ENCODE measurements around the gene GMPR2. TPM values are rescaled to one million over a fixed set of nuclear protein-coding genes. Genes with fewer than 3 reads are reported as not detected.

GMPR2 gene
- total RNA-seq, 1 donor from 2014 or later = 91.6 TPM

GRCh38 chr14:24252289-24253124, 19.8 kb downstream of the GMPR2 start:
- no peak for DNase-seq (ENCODE audit: low spot score)

GRCh38 chr14:24253936-24254335, 21.2 kb downstream of the GMPR2 start:
- DNase-seq (ENCODE audit: low spot score) = no peak

DNA sequence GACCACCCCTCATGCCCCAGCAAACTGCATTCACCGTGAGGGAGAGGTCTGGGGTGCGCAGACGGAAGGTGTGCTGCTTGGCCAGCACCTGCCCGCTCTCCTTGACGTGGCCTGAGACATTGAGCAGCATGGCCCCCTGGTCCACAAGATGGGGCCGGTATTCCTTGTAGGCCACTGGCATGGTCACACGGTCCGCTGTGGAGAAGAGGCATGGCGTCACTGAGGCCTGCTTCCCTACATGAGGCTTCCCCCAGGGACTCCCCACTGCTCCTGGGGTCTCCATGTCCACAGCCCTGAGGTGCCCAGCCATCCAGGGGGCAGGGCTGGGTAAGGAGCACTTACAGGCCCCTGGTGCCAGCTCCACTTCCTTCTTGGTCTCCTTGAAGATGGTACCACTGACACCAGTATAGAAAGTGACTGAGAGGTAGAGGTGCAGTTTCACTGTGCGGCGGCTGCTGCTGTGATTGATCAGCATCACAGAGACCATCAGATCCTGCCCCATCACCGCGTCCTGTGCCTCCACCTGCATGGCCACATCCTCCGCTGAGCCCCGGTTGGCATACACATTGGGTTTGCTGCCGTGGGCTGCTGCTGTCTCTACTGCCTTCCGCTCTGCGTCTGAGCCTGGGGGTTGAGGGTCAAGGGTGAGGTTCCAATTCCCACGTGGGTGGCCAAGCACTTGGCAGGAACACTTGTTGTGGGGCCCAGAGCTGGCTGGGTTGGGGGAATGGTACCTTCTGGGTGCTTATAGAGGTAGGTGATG, 22.1 kb downstream of the GMPR2 start:
- no peak for DNase-seq (ENCODE audit: low spot score)

- no peak for DNase-seq (ENCODE audit: low spot score)
These were observed 22.7 kb downstream of the GMPR2 start for GRCh38 chr14:24255438-24255837.

DNA sequence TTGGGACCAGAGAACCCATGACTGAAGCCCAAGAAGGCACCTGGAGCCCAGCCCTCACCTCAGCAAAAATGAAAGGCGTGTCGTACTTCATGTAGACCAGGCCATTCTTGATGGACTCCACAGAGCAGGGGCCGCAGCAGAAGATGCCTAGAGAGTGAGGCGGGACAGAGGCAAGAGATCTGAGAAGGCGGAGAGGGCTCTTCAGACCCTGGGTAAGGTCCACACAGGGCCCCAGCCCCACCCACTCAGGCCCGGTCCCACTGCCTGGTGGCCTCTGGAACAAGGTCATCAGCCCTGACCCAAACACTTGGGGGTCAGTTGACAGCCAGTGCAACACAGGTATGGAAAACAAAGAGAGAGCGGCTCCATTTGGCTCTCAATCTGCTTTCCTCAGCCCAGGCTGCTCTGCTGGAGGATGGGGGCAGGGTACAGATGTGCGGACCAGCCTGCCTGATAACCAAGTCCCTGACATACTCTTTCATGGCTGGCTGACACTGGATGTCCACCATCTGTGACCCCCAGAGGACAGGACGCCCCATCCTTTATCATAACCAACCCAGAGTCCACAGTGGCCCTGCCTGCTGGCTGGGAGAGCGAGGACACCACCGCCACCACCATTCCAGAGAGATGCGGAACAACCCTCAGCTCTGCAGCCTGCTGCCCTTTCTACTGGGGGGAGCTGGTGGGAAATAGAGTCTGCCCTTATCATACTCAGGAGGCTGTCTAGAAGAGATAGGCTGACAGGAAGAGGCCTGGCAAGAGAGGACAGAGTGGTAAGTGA, 23.4 kb downstream of the GMPR2 start:
- DNase-seq (ENCODE audit: low spot score) = no peak

DNA sequence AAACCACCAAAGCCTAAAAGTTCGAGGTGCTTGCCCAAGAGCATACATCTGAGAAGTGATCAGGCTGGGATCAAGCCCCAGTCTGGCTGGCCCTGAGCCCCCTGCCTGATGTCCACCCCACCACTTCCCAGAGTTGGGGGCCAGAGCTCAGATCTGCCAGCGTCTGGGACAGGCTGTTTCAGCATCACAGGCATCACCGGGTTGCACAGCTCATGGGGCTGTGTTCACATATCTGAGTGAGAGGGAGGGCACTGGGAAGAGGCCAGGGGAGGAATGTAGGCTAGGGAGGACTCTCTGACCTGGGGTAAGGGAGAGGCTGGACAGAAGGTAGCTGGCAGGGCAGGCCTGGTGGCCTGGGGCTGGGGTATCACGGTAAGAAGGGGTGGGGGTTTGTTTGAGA, 24.2 kb downstream of the GMPR2 start:
- DNase-seq (ENCODE audit: low spot score) = no peak

DNA sequence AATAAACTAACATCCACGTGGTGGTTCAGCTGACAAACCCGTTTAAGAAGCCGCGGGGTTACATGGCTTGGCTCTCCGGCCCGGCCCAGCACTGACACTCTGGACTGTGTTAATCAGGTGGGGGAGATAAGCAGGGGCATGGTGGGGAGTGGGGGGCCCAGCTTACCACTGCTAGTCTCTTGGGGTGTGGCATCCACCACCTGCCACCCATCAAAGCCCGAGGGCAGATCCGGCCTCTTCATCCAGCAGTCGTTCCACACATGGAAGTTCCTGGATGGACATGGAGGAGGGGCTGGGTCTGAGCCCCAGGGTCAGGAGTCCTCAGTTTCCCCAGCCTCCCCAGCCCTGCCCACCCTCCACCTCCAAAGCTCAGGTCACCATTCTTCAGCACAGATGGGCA, 25.4 kb downstream of the GMPR2 start:
- no peak for DNase-seq (ENCODE audit: low spot score)

DNA sequence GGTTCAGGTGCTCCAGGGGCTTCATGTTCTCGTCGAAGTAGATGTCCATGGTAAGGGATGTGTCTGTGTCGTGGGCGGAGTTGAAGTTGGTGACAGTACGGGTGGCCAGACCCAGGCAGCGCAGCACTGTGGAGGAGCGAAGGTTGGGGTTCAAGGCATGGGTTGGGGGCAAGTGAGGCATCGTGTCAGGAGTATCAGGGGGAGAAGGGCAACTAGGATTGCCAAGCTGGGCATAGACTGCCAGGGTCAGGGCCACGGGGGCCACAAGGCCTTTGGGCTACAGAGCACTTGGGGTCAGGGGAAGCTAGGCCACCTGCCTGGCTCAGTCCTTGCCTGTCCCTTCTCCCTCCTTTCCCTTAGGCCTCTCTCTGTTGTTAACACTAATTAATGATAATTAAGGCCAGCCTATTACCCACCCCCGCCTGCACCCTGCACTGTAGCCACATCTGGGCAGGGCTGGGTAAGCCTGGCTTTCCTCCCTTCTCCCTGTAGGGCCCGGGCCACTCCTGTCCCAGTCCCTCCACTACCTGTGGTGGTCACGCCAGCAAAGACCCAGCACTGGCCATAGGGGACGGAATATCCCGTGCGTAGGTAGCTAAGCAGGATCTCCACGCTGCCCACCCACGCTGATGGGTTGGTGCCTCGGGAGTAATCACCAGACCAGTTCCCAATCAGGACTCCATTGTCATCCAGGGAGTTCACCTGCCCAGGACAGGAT, 26.0 kb downstream of the GMPR2 start:
- no peak for DNase-seq (ENCODE audit: low spot score)

- DNase-seq (ENCODE audit: low spot score) = no peak
These were observed 26.7 kb downstream of the GMPR2 start for GRCh38 chr14:24259282-24260025.

- DNase-seq (ENCODE audit: low spot score) = no peak
These were observed 27.5 kb downstream of the GMPR2 start for GRCh38 chr14:24260026-24260779.

GRCh38 chr14:24260780-24261157, 28.0 kb downstream of the GMPR2 start:
- no peak for DNase-seq (ENCODE audit: low spot score)

DNA sequence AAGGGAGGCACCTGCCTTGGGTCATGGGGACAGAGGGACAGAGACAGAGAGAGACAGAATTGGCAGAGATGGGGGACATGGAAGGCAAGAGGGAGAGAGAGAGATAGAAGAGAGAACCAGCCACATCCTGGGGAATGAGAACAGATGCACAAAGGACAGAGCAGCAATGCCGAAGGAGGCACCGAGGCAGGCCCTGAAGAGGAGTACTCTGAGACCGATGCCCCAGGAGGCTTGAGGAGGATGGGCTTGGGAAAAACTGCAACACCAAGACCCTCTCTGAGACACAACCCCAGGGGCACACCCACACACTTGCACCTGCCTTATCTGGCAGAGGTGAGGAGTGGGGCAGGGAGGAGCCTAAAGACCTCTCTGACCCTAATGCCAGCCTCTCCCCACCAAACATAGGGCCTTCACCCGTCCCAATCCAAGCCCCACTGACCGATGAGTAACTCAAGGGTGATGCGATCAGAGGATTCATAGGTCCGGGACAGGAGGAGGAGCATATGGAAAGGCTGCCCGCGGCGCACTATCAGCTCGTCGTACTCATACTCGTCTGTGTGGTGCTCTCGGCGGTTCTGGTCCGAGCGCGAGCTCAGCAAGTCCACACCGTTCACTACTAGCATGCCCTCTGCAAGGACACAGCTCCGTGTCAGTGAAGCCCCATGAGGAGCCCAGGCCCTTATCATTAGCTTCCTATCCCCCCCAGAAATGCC, 28.7 kb downstream of the GMPR2 start:
- DNase-seq (ENCODE audit: low spot score) = no peak

- no peak for DNase-seq (ENCODE audit: low spot score)
These were observed 29.2 kb downstream of the GMPR2 start for GRCh38 chr14:24261969-24262327.

- DNase-seq (ENCODE audit: low spot score) = no peak
These were observed 30.3 kb downstream of the GMPR2 start, which contains the start of gene TGM1 for GRCh38 chr14:24262821-24263733. TGM1 (minus strand) TSS chr14:24263177; CDS start chr14:24262352, 825 bp downstream.

- DNase-seq (ENCODE audit: low spot score) = no peak
These were observed 31.1 kb downstream of the GMPR2 start for GRCh38 chr14:24263848-24264247.

- no peak for DNase-seq (ENCODE audit: low spot score)
These were observed 31.6 kb downstream of the GMPR2 start for GRCh38 chr14:24264298-24264697.

DNA sequence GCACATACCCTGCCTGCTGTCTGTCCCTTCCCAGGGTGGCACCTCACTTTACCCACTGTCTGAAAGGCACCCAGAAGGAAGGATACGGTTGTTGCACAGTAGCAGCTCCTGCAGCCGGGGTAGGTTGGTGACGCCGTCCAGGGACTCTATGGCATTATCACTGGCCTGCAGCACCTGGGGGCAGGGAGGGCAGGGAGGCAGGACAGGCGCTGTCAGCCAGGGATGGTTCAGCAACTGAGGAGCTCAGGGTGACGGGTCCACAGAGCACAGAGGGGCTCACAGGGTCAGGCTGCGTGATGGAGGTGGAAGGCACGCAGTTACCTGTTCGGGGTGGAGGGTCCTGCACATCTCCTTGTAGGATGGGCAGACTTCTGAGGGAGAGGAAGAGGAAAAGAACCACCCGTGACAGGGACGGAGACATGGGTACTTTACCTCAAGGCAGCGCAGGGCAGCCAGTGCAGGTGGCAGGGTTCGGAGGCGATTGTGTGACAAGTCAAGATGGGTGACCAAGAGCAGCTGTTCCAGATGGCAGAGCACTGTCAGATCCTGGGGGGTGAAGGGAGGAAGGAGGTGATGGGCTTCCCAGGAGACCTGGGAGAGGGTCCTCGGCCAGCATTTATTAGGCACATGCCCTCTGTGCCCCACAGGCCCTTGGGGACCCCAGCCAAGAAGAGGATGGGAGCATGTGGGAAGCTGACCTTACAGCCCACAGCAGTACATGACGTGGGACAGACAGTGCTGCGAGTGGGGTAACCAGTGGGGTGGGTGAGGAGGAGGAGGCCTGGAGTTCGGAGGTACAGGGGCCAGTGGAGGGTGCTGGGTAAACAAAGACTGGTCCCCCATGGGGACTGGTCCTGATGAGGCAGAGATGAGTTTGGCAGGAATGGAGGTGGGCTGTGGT, 33.9 kb downstream of the GMPR2 start:
- no peak for DNase-seq (ENCODE audit: low spot score)
